UCSD-AML1 (cell line): ENCODE measurements around the gene NOD2.

Experiments
- DNase-seq: peaks from one replicate; lab custom pipeline; 2025; ENCODE audit not compliant: unreplicated experiment; lab: John Stamatoyannopoulos, UW

Gene NOD2

GRCh38 chr16:50741225-50741780, 47.9 kb downstream of the NOD2 start:
- DNase-seq, result no peak

GRCh38 chr16:50741781-50742575, 48.6 kb downstream of the NOD2 start, which contains the start of gene CYLD:
CYLD (plus strand) TSS chr16:50742086; CDS start chr16:50749699, 7,613 bp downstream.
- peak; percentile 100 for DNase-seq

- no peak for DNase-seq
These were observed 49.3 kb downstream of the NOD2 start for GRCh38 chr16:50742576-50743200.

- no peak for DNase-seq
These were observed 50.3 kb downstream of the NOD2 start for GRCh38 chr16:50743581-50744225.

GRCh38 chr16:50744881-50745280, 51.5 kb downstream of the NOD2 start:
- no peak for DNase-seq

GRCh38 chr16:50745940-50746339, 52.5 kb downstream of the NOD2 start:
- no peak for DNase-seq

- no peak for DNase-seq
These were observed 54.0 kb downstream of the NOD2 start for GRCh38 chr16:50747207-50747956.

- no peak for DNase-seq
These were observed 58.1 kb downstream of the NOD2 start for GRCh38 chr16:50751528-50751927.

- no peak for DNase-seq
These were observed 59.2 kb downstream of the NOD2 start for GRCh38 chr16:50752471-50753235.

GRCh38 chr16:50756473-50756872, 63.1 kb downstream of the NOD2 start:
- no peak for DNase-seq

GRCh38 chr16:50761267-50761666, 67.9 kb downstream of the NOD2 start:
- DNase-seq, result no peak

- no peak for DNase-seq
These were observed 68.8 kb downstream of the NOD2 start for GRCh38 chr16:50762241-50762640.

- DNase-seq, result no peak
These were observed 69.8 kb downstream of the NOD2 start for GRCh38 chr16:50763211-50763610.

GRCh38 chr16:50765260-50765659, 71.9 kb downstream of the NOD2 start:
- no peak for DNase-seq

- no peak for DNase-seq
These were observed 72.5 kb downstream of the NOD2 start for GRCh38 chr16:50765861-50766260.

- no peak for DNase-seq
These were observed 73.8 kb downstream of the NOD2 start for GRCh38 chr16:50767197-50767596.

GRCh38 chr16:50771366-50771765, 78.0 kb downstream of the NOD2 start:
- DNase-seq, result no peak

- no peak for DNase-seq
These were observed 81.0 kb downstream of the NOD2 start for GRCh38 chr16:50774405-50774804.

GRCh38 chr16:50774960-50775359, 81.6 kb downstream of the NOD2 start:
- DNase-seq, result no peak

- no peak for DNase-seq
These were observed 82.6 kb downstream of the NOD2 start for GRCh38 chr16:50776037-50776436.
